Mesendoderm (in vitro differentiated cells): Measurements from ENCODE around the gene YLPM1.

Source experiments
- DNase-seq: peaks from one replicate; pipeline ENCODE4 v3.0.0; 2013
- H2AK5ac ChIP-seq: 2 replicates; pipeline ENCODE4 v1.6.1; 2013; ENCODE audit warnings: low read length, inconsistent platforms
- H2BK120ac ChIP-seq: 2 replicates; pipeline ENCODE4 v1.6.1; 2013; ENCODE audit warnings: low read depth, mild to moderate bottlenecking, low read length, moderate library complexity, mixed read lengths
- H2BK15ac ChIP-seq: replicated peaks from 2 replicates; pipeline ENCODE4 v1.6.1; 2013; ENCODE audit warnings: low read depth, mild to moderate bottlenecking, moderate library complexity
- H2BK5ac ChIP-seq: 2 replicates; pipeline ENCODE4 v1.6.1; 2013; ENCODE audit warnings: low read length, inconsistent platforms
- H3K18ac ChIP-seq: 2 replicates; pipeline ENCODE4 v1.6.1; 2013; ENCODE audit warnings: mild to moderate bottlenecking, low read length, mixed read lengths
- H3K23ac ChIP-seq: one replicate; pipeline ENCODE4 v1.6.1; 2013; ENCODE audit warnings: low read length
- H3K27ac ChIP-seq: 2 replicates; pipeline ENCODE4 v1.5.1; 2013; ENCODE audit warnings: low read depth, mild to moderate bottlenecking, inconsistent platforms, low read length, moderate library complexity
- H3K27me3 ChIP-seq: 2 replicates; pipeline ENCODE4 v1.6.1; 2013; ENCODE audit warnings: low read length, control low read depth, mild to moderate bottlenecking, inconsistent platforms; ENCODE audit not compliant: insufficient read depth, poor library complexity
- H3K36me3 ChIP-seq: 2 replicates; pipeline ENCODE4 v1.6.1; 2013; ENCODE audit warnings: low read length, inconsistent platforms; ENCODE audit not compliant: control insufficient read depth, insufficient read depth
- H3K4ac ChIP-seq: one replicate; pipeline ENCODE4 v1.6.1; 2013; ENCODE audit warnings: low read depth, mild to moderate bottlenecking, low read length, moderate library complexity
- H3K4me1 ChIP-seq: 2 replicates; pipeline ENCODE4 v1.6.1; 2013; ENCODE audit warnings: low read depth, low read length, inconsistent platforms; ENCODE audit not compliant: control insufficient read depth
- H3K4me2 ChIP-seq: 2 replicates; pipeline ENCODE4 v1.6.1; 2013; ENCODE audit warnings: low read length
- H3K4me3 ChIP-seq: 2 replicates; pipeline ENCODE4 v1.5.1; 2013; ENCODE audit warnings: mild to moderate bottlenecking, low read length
- H3K56ac ChIP-seq: one replicate; pipeline ENCODE4 v1.6.1; 2013; ENCODE audit warnings: low read length
- H3K79me1 ChIP-seq: 2 replicates; pipeline ENCODE4 v1.6.1; 2013; ENCODE audit warnings: low read length, inconsistent platforms
- H3K79me2 ChIP-seq: 2 replicates; pipeline ENCODE4 v1.6.1; 2013; ENCODE audit warnings: mild to moderate bottlenecking, low read length; ENCODE audit not compliant: control insufficient read depth, insufficient read depth
- H3K9ac ChIP-seq: 2 replicates; pipeline ENCODE4 v1.6.1; 2013; ENCODE audit warnings: low read length, inconsistent platforms
- H4K5ac ChIP-seq: one replicate; pipeline ENCODE4 v1.6.1; 2013; ENCODE audit warnings: low read length
- H4K8ac ChIP-seq: one replicate; pipeline ENCODE4 v1.6.1; 2013; ENCODE audit warnings: low read depth, mild to moderate bottlenecking, control low read depth, low read length, moderate library complexity
- WGBS: extraction: QIAGEN DNeasy Blood & Tissue Kit; methylation state at CpG from one replicate; pipeline ENCODE4 v1.1.7; 2013; ENCODE audit warnings: low lambda C conversion rate, missing lambda C conversion rate; ENCODE audit not compliant: insufficient coverage; ENCODE audit errors: extremely low coverage; 5-methylcytosine and 5-hydroxymethylcytosine counted together

Gene YLPM1

DNA sequence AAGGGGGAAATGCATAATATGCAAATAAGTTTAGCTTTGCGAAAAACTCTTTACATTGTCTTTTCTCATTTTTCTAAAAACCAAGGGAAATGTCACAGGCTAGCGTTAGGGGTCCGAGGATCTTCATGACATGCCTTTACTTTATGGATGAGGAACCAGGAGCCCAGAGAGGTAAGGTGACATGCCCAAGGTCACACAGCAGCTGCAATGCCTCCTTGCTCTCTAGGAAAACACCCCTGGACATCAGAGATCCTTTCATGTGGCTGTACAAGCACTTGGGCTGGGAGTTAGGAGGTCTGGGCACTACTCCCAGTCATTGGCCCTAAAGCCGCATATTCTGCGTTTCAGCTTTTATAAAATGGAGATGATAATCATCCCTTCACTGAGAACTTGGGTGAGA lies 112.1 kb downstream of the YLPM1 start:
- H3K27me3 ChIP-seq, result no peaks in the 10 kb centered on the region

GRCh38 chr14:74875941-74876913 lies 113.1 kb downstream of the YLPM1 start, which contains the start of gene PROX2:
TSS of gene PROX2 (minus strand) at chr14:74876145. CDS start at chr14:74863834, 12,311 bp downstream.
- Histone ChIP-seq H2BK15ac (no peak within 1 kb of the TSS), H4K8ac (no peak within 1 kb of the TSS), H3K4me3 (no peak within 1 kb of the TSS), H3K4me1 (no peaks in the 10 kb centered on the region), H3K79me1 (no peaks in the 10 kb centered on the region), H3K23ac (no peak within 1 kb of the TSS), H3K4me2 (no peak within 1 kb of the TSS), H3K9ac (no peak within 1 kb of the TSS), H2BK120ac (no peak within 1 kb of the TSS), H3K18ac (no peak within 1 kb of the TSS), H3K27ac (no peak within 1 kb of the TSS), H2AK5ac (no peak within 1 kb of the TSS), H3K27me3 (no peaks in the 10 kb centered on the region), H3K79me2 (no peaks in the 10 kb centered on the region), H3K4ac (no peak within 1 kb of the TSS), H4K5ac (no peak within 1 kb of the TSS), H3K56ac (no peak within 1 kb of the TSS), H2BK5ac (no peak within 1 kb of the TSS), H3K36me3 (no peaks in the 10 kb centered on the region)
- no peak for DNase-seq
- no CpG with 5 or more reads among the region's 13 CpGs for WGBS

More for the DNA sequence above, 112.1 kb downstream of the YLPM1 start:
- Histone ChIP-seq H2BK15ac (no peak overlapping the region), H3K4me2 (no peak overlapping the region), H3K9ac (no peak overlapping the region), H4K8ac (no peak overlapping the region), H3K36me3 (no peaks in the 10 kb centered on the region), H3K4me1 (no peaks in the 10 kb centered on the region), H3K4me3 (no peak overlapping the region), H3K23ac (no peak overlapping the region), H2BK120ac (no peak overlapping the region), H3K18ac (no peak overlapping the region), H3K79me2 (no peaks in the 10 kb centered on the region), H3K27ac (no peak overlapping the region), H2BK5ac (no peak overlapping the region), H3K56ac (no peak overlapping the region), H4K5ac (no peak overlapping the region), H3K4ac (no peak overlapping the region), H2AK5ac (no peak overlapping the region), H3K79me1 (no peaks in the 10 kb centered on the region)
- WGBS, result no CpG with 5 or more reads among the region's 5 CpGs
- no peak for DNase-seq

GRCh38 chr14:74879427-74880182 lies 116.5 kb downstream of the YLPM1 start:
- Histone ChIP-seq H3K27me3 (no peaks in the 10 kb centered on the region), H2BK120ac (no peak overlapping the region), H4K8ac (no peak overlapping the region), H3K36me3 (no peaks in the 10 kb centered on the region), H4K5ac (no peak overlapping the region), H2BK15ac (no peak overlapping the region), H3K4me1 (peaks cover 5% of the 10 kb centered on the region), H2BK5ac (no peak overlapping the region), H3K27ac (peak overlapping the region; percentile 39), H3K9ac (no peak overlapping the region), H3K18ac (no peak overlapping the region), H3K4me2 (no peak overlapping the region), H3K4ac (no peak overlapping the region), H3K79me1 (peaks cover 7% of the 10 kb centered on the region), H2AK5ac (no peak overlapping the region), H3K56ac (no peak overlapping the region), H3K4me3 (no peak overlapping the region), H3K23ac (no peak overlapping the region), H3K79me2 (peaks cover 27% of the 10 kb centered on the region)
- no CpG with 5 or more reads among the region's 3 CpGs for whole genome bisulfite sequencing
- DNase-seq, result peak; percentile 79

DNA sequence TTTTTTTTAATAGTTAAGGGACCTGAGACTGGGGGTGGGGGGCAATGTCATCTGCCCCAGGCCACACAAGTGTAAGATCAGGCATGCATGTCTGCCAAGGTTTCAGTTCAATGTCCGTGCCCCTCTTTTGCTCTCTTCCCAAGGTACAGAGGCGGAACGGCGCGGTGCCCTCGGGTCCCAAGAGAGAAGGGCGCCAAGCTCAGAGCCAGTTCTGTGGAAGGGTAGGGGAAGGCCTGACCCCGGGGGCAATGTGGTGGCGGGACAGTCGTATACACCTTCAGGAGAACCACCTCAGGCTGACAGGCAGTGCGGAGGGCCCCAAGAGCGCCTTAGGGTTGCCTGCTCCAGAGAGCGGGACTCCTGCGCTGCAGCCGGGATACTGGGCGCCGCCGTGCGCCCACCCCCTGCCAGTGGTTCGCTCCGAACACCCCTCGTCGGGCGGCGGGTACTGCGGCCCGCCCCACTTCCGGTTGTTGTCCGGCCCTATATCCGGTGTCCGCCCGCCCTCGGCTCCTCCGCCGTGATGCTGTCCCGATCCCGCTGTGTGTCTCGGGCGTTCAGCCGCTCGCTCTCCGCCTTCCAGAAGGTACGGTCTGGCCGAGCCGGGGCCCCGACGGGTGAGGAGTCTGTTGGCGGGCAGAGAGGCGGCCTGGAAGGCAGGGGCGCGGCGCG lies 118.5 kb downstream of the YLPM1 start, which contains the start of gene DLST:
TSS of gene DLST (plus strand) at position 486 of the 672 bp plus-strand sequence. CDS start at position 524, 38 bp downstream.
- Histone ChIP-seq H3K56ac (peak within 1 kb of the TSS; percentile 100), H3K36me3 (no peaks in the 10 kb centered on the region), H3K79me2 (peaks cover 46% of the 10 kb centered on the region), H3K9ac (peak within 1 kb of the TSS; percentile 97), H2BK5ac (peak within 1 kb of the TSS; percentile 82), H3K4me2 (peak within 1 kb of the TSS; percentile 99), H3K27ac (peak within 1 kb of the TSS; percentile 76), H4K5ac (no peak within 1 kb of the TSS), H3K79me1 (peaks cover 10% of the 10 kb centered on the region), H3K4ac (peak within 1 kb of the TSS; percentile 60), H2AK5ac (no peak within 1 kb of the TSS), H3K18ac (peak within 1 kb of the TSS; percentile 62), H3K4me1 (peaks cover 10% of the 10 kb centered on the region), H3K27me3 (no peaks in the 10 kb centered on the region), H3K23ac (peak within 1 kb of the TSS; percentile 99), H3K4me3 (peak within 1 kb of the TSS; percentile 96), H4K8ac (no peak within 1 kb of the TSS), H2BK15ac (no peak within 1 kb of the TSS), H2BK120ac (no peak within 1 kb of the TSS)
- WGBS, result no CpG with 5 or more reads among the region's 53 CpGs
- DNase-seq, result peak; percentile 92

DNA sequence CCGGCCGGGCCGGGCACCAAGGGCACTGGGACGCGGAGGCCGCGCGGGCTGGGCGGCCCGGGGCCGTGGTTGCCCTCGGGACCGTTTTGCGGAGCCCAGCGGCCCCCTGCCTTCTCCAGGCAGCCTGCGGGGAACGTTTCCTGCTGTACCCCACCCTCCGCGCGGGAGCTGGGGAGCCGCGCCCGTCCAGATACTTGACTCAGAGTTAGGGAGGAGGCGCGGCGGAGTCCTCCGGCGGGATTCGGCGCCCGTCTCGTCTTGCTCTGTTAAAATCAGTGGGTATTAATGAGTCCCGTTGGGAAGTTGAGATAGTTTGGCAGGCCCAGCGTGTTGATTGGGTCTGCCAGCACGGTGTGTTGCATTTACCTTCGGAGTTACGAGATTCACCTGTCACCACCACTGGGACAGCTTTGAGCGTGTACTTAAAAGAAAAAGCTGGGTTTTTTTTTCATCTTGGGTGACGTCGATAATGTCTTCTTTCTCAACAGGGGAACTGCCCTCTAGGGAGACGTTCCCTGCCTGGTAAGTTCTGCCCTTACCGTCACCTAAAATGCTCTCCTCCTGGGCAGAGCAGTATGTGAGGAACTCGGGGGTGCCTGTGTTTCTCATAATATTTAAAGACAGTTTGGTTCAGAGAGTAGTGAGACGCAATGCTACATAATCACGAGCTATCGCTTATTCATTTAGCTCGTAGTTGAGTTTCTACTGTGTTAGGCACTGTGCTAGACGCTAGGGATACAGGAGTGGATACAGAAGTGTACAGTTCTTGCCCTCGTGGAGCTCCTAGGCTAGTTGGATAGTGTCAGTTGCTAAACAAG lies 119.2 kb downstream of the YLPM1 start:
- Histone ChIP-seq H3K18ac (peak overlapping the region; percentile 62), H3K36me3 (no peaks in the 10 kb centered on the region), H3K4me1 (peaks cover 10% of the 10 kb centered on the region), H2BK5ac (peak overlapping the region; percentile 65), H3K23ac (no peak overlapping the region), H3K4me2 (peak overlapping the region; percentile 99), H3K4ac (peak overlapping the region; percentile 60), H3K56ac (peak overlapping the region; percentile 97), H3K9ac (peak overlapping the region; percentile 97), H3K79me2 (peaks cover 49% of the 10 kb centered on the region), H2BK15ac (no peak overlapping the region), H2BK120ac (no peak overlapping the region), H4K8ac (no peak overlapping the region), H3K79me1 (peaks cover 10% of the 10 kb centered on the region), H3K4me3 (peak overlapping the region; percentile 96), H3K27me3 (no peaks in the 10 kb centered on the region), H4K5ac (no peak overlapping the region), H2AK5ac (no peak overlapping the region), H3K27ac (peak overlapping the region; percentile 76)
- peak; percentile 51 for DNase-seq
- WGBS, result no CpG with 5 or more reads among the region's 49 CpGs
